GM15510 (cell line): ENCODE measurements around the gene MSH5.

ENCODE experiments used
- POLR2A ChIP-seq: IDR thresholded peaks from 3 replicates; pipeline ENCODE4 v1.6.1; 2011; ENCODE audit warnings: borderline replicate concordance; ENCODE audit not compliant: insufficient read length; ENCODE audit errors: extremely low read depth

MSH5 gene

GRCh38 chr6:31782126-31782855 lies 42.5 kb downstream of the MSH5 start:
- no peak for TF ChIP-seq POLR2A

GRCh38 chr6:31784098-31784925 lies 44.5 kb downstream of the MSH5 start:
- TF ChIP-seq POLR2A = no peak

GRCh38 chr6:31785475-31785874 lies 45.7 kb downstream of the MSH5 start:
- TF ChIP-seq POLR2A = no peak

GRCh38 chr6:31791324-31792089 lies 51.7 kb downstream of the MSH5 start:
- no peak for TF ChIP-seq POLR2A

GRCh38 chr6:31792090-31792374 lies 52.2 kb downstream of the MSH5 start:
- TF ChIP-seq POLR2A = no peak

- TF ChIP-seq POLR2A = no peak
Observed at GRCh38 chr6:31792761-31793171, 53.0 kb downstream of the MSH5 start.

GRCh38 chr6:31794294-31794865 lies 54.6 kb downstream of the MSH5 start:
- TF ChIP-seq POLR2A = no peak

GRCh38 chr6:31794866-31795615 lies 55.2 kb downstream of the MSH5 start:
- TF ChIP-seq POLR2A = no peak

GRCh38 chr6:31795616-31796298 lies 56.0 kb downstream of the MSH5 start, which contains the start of gene VARS1:
TSS of gene VARS1 (minus strand) at chr6:31795752. CDS start at chr6:31795217, 535 bp downstream.
- TF ChIP-seq POLR2A = peak; percentile 64

- no peak for TF ChIP-seq POLR2A
Observed at GRCh38 chr6:31796993-31797385, 57.2 kb downstream of the MSH5 start.

- no peak for TF ChIP-seq POLR2A
Observed at GRCh38 chr6:31797588-31797987, 57.8 kb downstream of the MSH5 start.

- no peak for TF ChIP-seq POLR2A
Observed at GRCh38 chr6:31799781-31800180, 60.0 kb downstream of the MSH5 start.

GRCh38 chr6:31805939-31806469 lies 66.2 kb downstream of the MSH5 start:
- no peak for TF ChIP-seq POLR2A
